CD4-positive, CD25-positive, alpha-beta regulatory T cell (primary cell): Measurements from ENCODE around the gene SYTL2. TPM values are rescaled to one million over a fixed set of nuclear protein-coding genes. Genes with fewer than 3 reads are reported as not detected.

Experiments
- ATAC-seq, 2 donors: fragments of 150-1000 bp; cut with Tn5 transposase; one replicate each; pipeline ENCODE4 v1.10.0; 2021; ENCODE audit warnings: low read depth in 2 of 2, moderate number of reproducible peaks in 2 of 2, moderate library complexity in 1 of 2
- DNase-seq, 3 donors: peaks; one replicate each; pipeline versions ENCODE4 v3.0.0 to v3.0.0-alpha.2; 2012 to 2022; ENCODE audit warnings: mixed read lengths in 1 of 3
- H3K27ac ChIP-seq: one replicate; pipeline ENCODE4 v1.7.0; 2013; ENCODE audit warnings: mild to moderate bottlenecking, low read length; ENCODE audit not compliant: insufficient read depth, poor library complexity, severe bottlenecking
- H3K27me3 ChIP-seq: one replicate; pipeline ENCODE4 v1.7.0; 2013; ENCODE audit warnings: low read length; ENCODE audit not compliant: control insufficient read depth, insufficient read depth
- H3K36me3 ChIP-seq: one replicate; pipeline ENCODE4 v1.7.0; 2013; ENCODE audit warnings: mild to moderate bottlenecking, low read length, moderate library complexity; ENCODE audit not compliant: control insufficient read depth, insufficient read depth
- H3K4me1 ChIP-seq: 2 replicates; pipeline ENCODE4 v1.7.0; 2013; ENCODE audit warnings: mild to moderate bottlenecking, low read length; ENCODE audit not compliant: insufficient read depth, control insufficient read depth, poor library complexity, severe bottlenecking
- H3K4me3 ChIP-seq: one replicate; pipeline ENCODE4 v1.7.0; 2013; ENCODE audit warnings: low read depth, mild to moderate bottlenecking, low read length, moderate library complexity
- H3K9me3 ChIP-seq, 2 experiments: 1 replicate in 1 of 2; 2 replicates in 1 of 2; pipeline ENCODE4 v1.7.0; 2013; ENCODE audit warnings: low read length in 2 of 2, mild to moderate bottlenecking in 1 of 2, moderate library complexity in 1 of 2; ENCODE audit not compliant: control insufficient read depth in 2 of 2
- H3K27ac Mint-ChIP-seq, 3 donors: one replicate each; pipeline ENCODE4 v1.8.0; 2020 to 2022; ENCODE audit warnings: mild to moderate bottlenecking in 3 of 3, mixed read lengths in 3 of 3, moderate library complexity in 2 of 3
- H3K27me3 Mint-ChIP-seq: one replicate; pipeline ENCODE4 v1.8.0; 2022; ENCODE audit warnings: mild to moderate bottlenecking, mixed read lengths
- H3K36me3 Mint-ChIP-seq: one replicate; pipeline ENCODE4 v1.8.0; 2020; ENCODE audit warnings: mixed read lengths
- H3K4me1 Mint-ChIP-seq, 4 donors: one replicate each; pipeline ENCODE4 v1.8.0; 2020 to 2022; ENCODE audit warnings: mixed read lengths in 4 of 4, mild to moderate bottlenecking in 1 of 4
- H3K4me3 Mint-ChIP-seq, 4 donors: one replicate each; pipeline ENCODE4 v1.8.0; 2020 to 2022; ENCODE audit warnings: mild to moderate bottlenecking in 4 of 4, mixed read lengths in 4 of 4, moderate library complexity in 3 of 4
- H3K9me3 Mint-ChIP-seq, 7 donors: one replicate each; pipeline ENCODE4 v1.8.0; 2020 to 2022; ENCODE audit warnings: mixed read lengths in 7 of 7, mild to moderate bottlenecking in 3 of 7, moderate library complexity in 2 of 7
- polyA plus RNA-seq, 4 donors: library from polyadenylated mRNA; unstranded; fragments of 300-500 nt; fragmentation: Illumina TruSeq; gene quantifications; one replicate each; pipeline ENCODE4 v1.2.3, GENCODE V29; 2021
- total RNA-seq: library from RNA; stranded (reverse); gene quantifications from one replicate; pipeline ENCODE4 v1.2.3, GENCODE V29; 2022

Gene SYTL2
- total and polyA plus RNA-seq, 5 donors from 2014 or later: 4.5 to 40.0 (median 5.6) TPM

GRCh38 chr11:85750646-85751045 lies 60.3 kb downstream of the SYTL2 start:
- H3K9me3 Mint-ChIP-seq: peaks cover 0 to 2% (median 0%) of the 10 kb centered on the region in 7 donors
- H3K4me3 Mint-ChIP-seq: peak overlapping the region; percentile 49 to 88 (median 58)
- Histone ChIP-seq H3K36me3 (no peaks in the 10 kb centered on the region), H3K4me3 (peak overlapping the region; percentile 20), H3K27me3 (no peaks in the 10 kb centered on the region), H3K27ac (no peak overlapping the region), H3K9me3 (no peaks in the 10 kb centered on the region), H3K4me1 (peaks cover 67% of the 10 kb centered on the region)
- no peaks in the 10 kb centered on the region for H3K36me3 Mint-ChIP-seq
- peaks cover 6% of the 10 kb centered on the region for H3K27me3 Mint-ChIP-seq
- no peak for ATAC-seq
- H3K4me1 Mint-ChIP-seq: peaks cover 45 to 89% (median 74%) of the 10 kb centered on the region in 4 donors
- DNase-seq: peak in 2 of 3 donors; percentile 29
- peak overlapping the region in 2 of 3 donors; percentile 96 for H3K27ac Mint-ChIP-seq

DNA sequence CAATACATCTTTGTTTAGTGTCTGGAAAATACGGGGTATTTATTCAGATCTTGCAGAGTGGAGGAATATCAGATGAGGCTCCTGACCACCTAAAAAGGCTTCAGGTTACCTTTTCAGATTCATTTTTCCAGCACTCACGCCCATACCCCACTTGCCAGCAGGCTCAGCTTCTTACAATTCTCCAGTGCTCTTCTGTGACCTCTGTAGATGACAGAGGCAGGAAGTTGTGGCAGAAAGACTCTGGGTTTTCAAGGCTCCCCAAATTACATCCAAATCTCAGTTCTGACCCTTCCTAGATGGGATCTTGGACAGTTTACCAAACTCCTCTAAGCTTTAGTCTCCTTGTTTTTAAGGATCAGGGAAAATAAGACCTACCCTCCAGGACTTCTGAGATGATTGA lies 61.1 kb downstream of the SYTL2 start:
- H3K36me3 Mint-ChIP-seq: no peaks in the 10 kb centered on the region
- peak overlapping the region; percentile 20 for H3K4me3 ChIP-seq

DNA sequence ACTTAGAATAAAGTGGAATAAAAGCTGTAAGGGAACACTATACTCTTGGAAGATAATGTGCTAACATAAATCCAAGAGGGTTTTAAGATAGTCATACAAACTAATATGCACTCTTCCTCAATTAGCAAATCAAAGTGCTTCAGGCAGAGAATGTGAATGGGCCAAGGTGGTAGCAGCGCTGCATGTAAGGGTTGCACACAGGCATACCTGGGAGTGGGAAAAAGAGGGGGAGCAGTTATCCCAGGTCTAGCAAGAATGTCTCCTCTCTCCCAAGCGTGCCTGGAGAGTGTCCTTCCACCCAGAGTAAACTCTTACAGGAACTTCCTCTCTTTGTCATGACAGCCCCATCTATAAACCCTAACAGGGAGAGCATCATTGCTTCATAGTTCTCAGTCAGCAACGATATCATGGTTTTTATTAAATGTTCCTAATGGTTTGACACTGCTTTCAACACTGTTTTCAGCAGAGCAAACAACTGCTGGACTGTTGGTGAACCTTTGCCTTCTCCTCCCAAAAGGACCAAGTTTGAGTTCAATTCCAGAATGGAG lies 61.6 kb downstream of the SYTL2 start:
- no peaks in the 10 kb centered on the region for H3K36me3 ChIP-seq
- no peak for DNase-seq
- H3K4me1 Mint-ChIP-seq: peaks cover 48 to 89% (median 72%) of the 10 kb centered on the region in 4 donors
- H3K9me3 Mint-ChIP-seq: peaks cover 0 to 2% (median 0%) of the 10 kb centered on the region in 7 donors
- peaks cover 64% of the 10 kb centered on the region for H3K4me1 ChIP-seq
- H3K4me3 ChIP-seq: no peak overlapping the region
- no peaks in the 10 kb centered on the region for H3K9me3 ChIP-seq
- H3K27me3 Mint-ChIP-seq: peaks cover 6% of the 10 kb centered on the region
- H3K4me3 Mint-ChIP-seq: peak overlapping the region in 2 of 4 donors; percentile 68 to 88
- ATAC-seq: no peak
- H3K27ac ChIP-seq: no peak overlapping the region
- no peaks in the 10 kb centered on the region for H3K36me3 Mint-ChIP-seq
- H3K27ac Mint-ChIP-seq: peak overlapping the region in 2 of 3 donors; percentile 96
- H3K27me3 ChIP-seq: no peaks in the 10 kb centered on the region

More for the DNA sequence above, 61.1 kb downstream of the SYTL2 start:
- H3K27me3 Mint-ChIP-seq: peaks cover 6% of the 10 kb centered on the region
- Histone ChIP-seq H3K36me3 (no peaks in the 10 kb centered on the region), H3K9me3 (no peaks in the 10 kb centered on the region), H3K27ac (no peak overlapping the region), H3K27me3 (no peaks in the 10 kb centered on the region), H3K4me1 (peaks cover 67% of the 10 kb centered on the region)
- ATAC-seq: no peak
- peak in 1 of 3 donors; percentile 48 for DNase-seq
- H3K4me1 Mint-ChIP-seq: peaks cover 48 to 89% (median 72%) of the 10 kb centered on the region in 4 donors
- peak overlapping the region in 2 of 3 donors; percentile 96 for H3K27ac Mint-ChIP-seq
- peak overlapping the region in 3 of 4 donors; percentile 49 to 88 (median 68) for H3K4me3 Mint-ChIP-seq
- peaks cover 0 to 2% (median 0%) of the 10 kb centered on the region in 7 donors for H3K9me3 Mint-ChIP-seq

DNA sequence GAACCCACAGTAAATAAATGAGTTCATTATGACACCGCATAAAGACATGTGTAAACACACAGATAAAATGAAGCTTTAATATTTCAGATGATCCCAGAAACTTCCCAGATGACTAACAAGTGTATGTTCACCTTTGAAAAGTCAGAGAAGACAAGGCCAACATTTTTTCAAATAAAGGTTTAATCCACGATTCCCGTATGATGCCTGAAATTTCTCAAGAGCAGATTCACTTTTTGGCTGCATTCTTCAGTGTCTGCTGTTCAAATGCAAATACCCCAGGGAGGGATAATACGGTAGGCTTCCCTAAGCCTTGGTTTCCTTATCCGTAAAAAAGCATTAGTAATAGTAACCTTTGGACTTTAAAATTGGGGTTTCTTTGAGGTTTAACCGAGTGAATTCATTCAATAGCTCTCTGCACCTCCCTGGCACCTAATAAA lies 62.5 kb downstream of the SYTL2 start:
- Histone ChIP-seq H3K4me3 (no peak overlapping the region), H3K4me1 (peaks cover 56% of the 10 kb centered on the region), H3K27ac (no peak overlapping the region), H3K36me3 (no peaks in the 10 kb centered on the region), H3K27me3 (no peaks in the 10 kb centered on the region), H3K9me3 (no peaks in the 10 kb centered on the region)
- ATAC-seq (no peak), DNase-seq (no peak)
- Mint-ChIP-seq H3K4me3 (no peak overlapping the region), H3K9me3 (peaks cover 0 to 2% (median 0%) of the 10 kb centered on the region in 7 donors), H3K36me3 (no peaks in the 10 kb centered on the region), H3K27me3 (peaks cover 6% of the 10 kb centered on the region), H3K27ac (no peak overlapping the region), H3K4me1 (peaks cover 48 to 85% (median 69%) of the 10 kb centered on the region in 4 donors)

DNA sequence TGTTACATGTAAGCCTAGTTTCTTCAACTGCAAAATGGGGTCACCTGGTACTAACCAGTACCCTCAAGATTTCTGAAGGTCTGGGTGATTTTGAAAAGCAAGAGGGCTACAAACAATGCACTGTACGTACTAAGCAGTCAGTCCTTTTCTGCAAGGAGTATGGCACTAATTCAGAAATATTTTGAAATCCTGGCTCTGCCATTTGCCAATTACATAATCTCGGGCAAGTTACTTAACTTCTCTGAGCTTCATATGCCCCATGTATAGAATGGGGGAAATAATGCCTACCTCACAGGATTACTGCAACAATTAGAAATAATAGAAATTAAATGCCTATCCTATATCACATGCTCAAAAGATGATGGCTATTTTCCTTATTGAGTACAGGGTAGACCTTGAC lies 64.3 kb downstream of the SYTL2 start:
- no peaks in the 10 kb centered on the region for H3K27me3 ChIP-seq
- no peak overlapping the region for H3K4me3 ChIP-seq
- no peaks in the 10 kb centered on the region for H3K9me3 Mint-ChIP-seq
- H3K27ac ChIP-seq: no peak overlapping the region
- ATAC-seq: no peak
- peak overlapping the region in 1 of 4 donors; percentile 43 for H3K4me3 Mint-ChIP-seq
- H3K4me1 Mint-ChIP-seq: peaks cover 38 to 70% (median 57%) of the 10 kb centered on the region in 4 donors
- H3K4me1 ChIP-seq: peaks cover 41% of the 10 kb centered on the region
- no peaks in the 10 kb centered on the region for H3K36me3 Mint-ChIP-seq
- H3K27me3 Mint-ChIP-seq: no peaks in the 10 kb centered on the region
- no peak for DNase-seq
- H3K27ac Mint-ChIP-seq: no peak overlapping the region
- no peaks in the 10 kb centered on the region for H3K9me3 ChIP-seq
- H3K36me3 ChIP-seq: no peaks in the 10 kb centered on the region

DNA sequence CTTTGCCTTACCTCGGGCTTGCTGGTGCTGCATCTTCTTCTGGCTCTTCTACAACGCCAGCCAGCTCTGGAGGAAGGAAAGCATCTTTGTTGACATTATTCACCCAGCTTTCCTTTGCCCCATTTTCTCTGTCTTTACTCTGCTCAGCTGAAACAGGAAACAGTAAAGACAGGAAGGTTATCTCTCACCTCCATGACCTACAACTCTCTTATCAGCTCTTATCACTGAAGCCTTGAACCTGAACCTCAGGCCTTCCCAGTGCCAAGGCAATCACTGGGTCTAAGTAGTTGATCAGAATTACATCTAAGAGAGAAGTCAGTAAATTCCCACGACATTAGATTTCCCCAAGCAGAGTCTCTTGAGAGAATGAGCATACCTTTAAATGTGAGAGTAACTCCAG lies 65.3 kb downstream of the SYTL2 start:
- no peaks in the 10 kb centered on the region for H3K9me3 ChIP-seq
- no peak overlapping the region for H3K27ac ChIP-seq
- ATAC-seq: peak in 1 of 2 donors; percentile 38
- Mint-ChIP-seq H3K9me3 (no peaks in the 10 kb centered on the region), H3K27me3 (no peaks in the 10 kb centered on the region), H3K36me3 (no peaks in the 10 kb centered on the region), H3K4me3 (peak overlapping the region in 3 of 4 donors; percentile 9 to 43 (median 41)), H3K4me1 (peaks cover 29 to 65% (median 51%) of the 10 kb centered on the region in 4 donors), H3K27ac (peak overlapping the region; percentile 25 to 54 (median 52))
- peak overlapping the region; percentile 24 for H3K4me3 ChIP-seq
- no peaks in the 10 kb centered on the region for H3K27me3 ChIP-seq
- peak in 1 of 3 donors; percentile 20 for DNase-seq
- peaks cover 34% of the 10 kb centered on the region for H3K4me1 ChIP-seq
- no peaks in the 10 kb centered on the region for H3K36me3 ChIP-seq

- H3K27me3 Mint-ChIP-seq: no peaks in the 10 kb centered on the region
- no peaks in the 10 kb centered on the region for H3K36me3 ChIP-seq
- H3K27ac Mint-ChIP-seq: peak overlapping the region in 2 of 3 donors; percentile 11 to 77
- H3K36me3 Mint-ChIP-seq: no peaks in the 10 kb centered on the region
- no peak overlapping the region for H3K4me3 ChIP-seq
- H3K4me1 ChIP-seq: peaks cover 30% of the 10 kb centered on the region
- DNase-seq (no peak), ATAC-seq (no peak)
- peaks cover 0 to 1% (median 0%) of the 10 kb centered on the region in 7 donors for H3K9me3 Mint-ChIP-seq
- no peaks in the 10 kb centered on the region for H3K9me3 ChIP-seq
- peaks cover 16 to 60% (median 41%) of the 10 kb centered on the region in 4 donors for H3K4me1 Mint-ChIP-seq
- no peak overlapping the region for H3K27ac ChIP-seq
- no peak overlapping the region for H3K4me3 Mint-ChIP-seq
- H3K27me3 ChIP-seq: no peaks in the 10 kb centered on the region
Observed at GRCh38 chr11:85742873-85743275, 68.1 kb downstream of the SYTL2 start.

DNA sequence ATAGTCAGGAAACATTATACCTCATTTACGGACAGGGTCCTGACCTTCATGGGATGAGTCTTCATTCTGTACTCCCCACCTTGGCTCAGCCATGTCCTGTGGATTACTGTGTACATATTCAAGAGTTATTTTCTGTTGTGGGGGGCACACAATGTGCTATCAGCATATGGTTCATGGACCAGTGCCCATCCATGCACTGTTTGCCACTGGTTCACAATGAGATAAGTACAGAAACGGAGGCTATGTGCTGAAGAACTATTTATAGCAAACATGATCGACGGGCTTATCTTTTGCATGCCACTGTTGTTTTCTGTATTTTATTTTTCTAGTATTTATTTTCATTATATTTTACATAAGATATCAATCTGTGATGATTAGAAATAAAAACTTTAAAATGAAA lies 68.6 kb downstream of the SYTL2 start:
- Mint-ChIP-seq H3K36me3 (no peaks in the 10 kb centered on the region), H3K4me3 (no peak overlapping the region), H3K4me1 (peaks cover 19 to 63% (median 44%) of the 10 kb centered on the region in 4 donors), H3K27me3 (peaks cover 4% of the 10 kb centered on the region), H3K27ac (no peak overlapping the region), H3K9me3 (peaks cover 0 to 1% (median 0%) of the 10 kb centered on the region in 7 donors)
- no peak for ATAC-seq
- H3K4me1 ChIP-seq: peaks cover 36% of the 10 kb centered on the region
- H3K4me3 ChIP-seq: no peak overlapping the region
- no peak overlapping the region for H3K27ac ChIP-seq
- no peaks in the 10 kb centered on the region for H3K36me3 ChIP-seq
- H3K9me3 ChIP-seq: no peaks in the 10 kb centered on the region
- no peak for DNase-seq
- no peaks in the 10 kb centered on the region for H3K27me3 ChIP-seq
